HG03159 (cell line): ENCODE results near the gene ZDHHC7.
"Not testable (repeated sequence)": the region's sequence is repeated elsewhere in the genome, so short reads cannot be mapped to it uniquely, and the experiment has no call there.

Source experiments
- ATAC-seq: cut with Tn5 transposase; IDR thresholded peaks from one replicate; pipeline ENCODE4 v1.9.1; 2021; ENCODE audit warnings: mild to moderate bottlenecking, moderate library complexity; ENCODE audit not compliant: unreplicated experiment

ZDHHC7 gene

DNA sequence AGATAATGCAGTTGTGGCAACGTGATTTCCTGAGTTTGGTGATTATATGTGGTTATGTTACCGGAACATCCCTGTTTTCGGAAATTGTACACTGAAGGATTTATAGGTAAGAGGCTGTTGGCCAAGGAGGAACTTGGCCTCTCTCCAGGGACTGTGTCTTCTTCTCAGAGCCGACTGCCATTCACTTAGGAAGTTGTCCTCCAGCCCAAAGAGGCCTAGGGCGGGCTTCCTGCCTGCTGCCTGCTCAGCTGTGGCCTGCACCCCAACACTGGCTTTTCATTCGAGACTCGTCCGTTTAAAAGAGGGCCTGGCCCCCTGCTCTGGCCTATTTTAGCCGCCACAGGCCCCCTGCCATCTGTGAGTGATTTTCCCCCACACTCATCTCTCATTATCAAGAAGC lies 64.3 kb downstream of the ZDHHC7 start:
- ATAC-seq, result no peak

DNA sequence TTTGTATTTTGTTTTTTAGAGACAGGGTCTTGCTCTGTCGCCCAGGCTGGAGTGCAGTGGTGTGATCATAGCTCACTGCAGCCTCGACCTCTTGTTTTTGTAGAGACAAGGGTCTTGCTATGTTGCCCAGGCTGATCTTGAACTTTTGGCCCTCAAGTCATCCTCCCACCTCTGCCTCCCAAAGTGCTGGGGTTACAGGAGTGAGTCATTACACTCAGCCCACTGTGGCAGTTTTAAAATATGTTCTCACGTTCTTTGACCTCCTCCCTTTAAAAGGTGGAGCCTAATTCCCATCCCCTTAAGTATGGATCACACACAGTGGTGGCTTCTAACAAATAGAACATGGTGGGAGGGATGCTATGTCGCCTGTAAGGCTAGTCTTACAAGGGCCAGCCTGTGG lies 67.7 kb downstream of the ZDHHC7 start:
- no peak for ATAC-seq

DNA sequence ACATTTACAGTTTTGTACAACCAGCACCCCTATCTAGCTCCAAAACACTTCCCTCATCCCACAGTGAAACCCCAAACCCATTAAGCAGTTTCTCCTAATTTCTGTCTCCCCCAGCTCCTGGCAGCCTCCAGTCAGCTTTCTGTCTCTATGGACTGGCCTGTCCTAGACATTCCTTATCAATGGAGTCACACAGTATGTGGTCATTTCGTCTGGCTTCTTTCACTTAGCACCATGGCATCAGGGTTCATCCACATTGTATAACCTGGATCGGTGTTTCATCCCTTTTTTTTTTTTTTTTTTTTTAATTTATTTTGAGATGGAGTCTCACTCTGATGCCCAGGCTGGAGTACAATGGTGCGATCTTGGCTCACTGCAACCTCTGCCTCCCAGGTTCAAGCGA lies 68.5 kb downstream of the ZDHHC7 start:
- ATAC-seq, result no peak

DNA sequence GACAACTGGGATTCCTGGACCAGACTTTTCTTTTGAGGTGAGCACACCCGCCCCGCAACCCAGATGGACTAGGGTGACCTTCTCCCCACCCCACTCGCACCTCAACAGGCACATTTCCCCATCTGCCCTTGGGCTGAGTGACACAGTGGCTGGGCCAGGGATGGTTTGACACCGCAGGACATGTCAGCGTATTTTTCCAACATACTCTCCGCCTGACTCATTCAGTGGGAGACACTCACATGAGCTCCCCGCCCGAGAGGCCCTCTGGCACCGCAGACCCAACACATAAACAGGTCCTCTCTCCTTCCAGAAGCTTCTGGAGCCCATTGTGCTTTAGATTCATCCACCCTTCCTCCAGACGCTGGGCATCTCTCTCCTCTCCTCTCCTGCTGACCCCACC lies 69.4 kb downstream of the ZDHHC7 start:
- no peak for ATAC-seq

GRCh38 chr16:84940670-84941551 lies 70.4 kb downstream of the ZDHHC7 start:
- ATAC-seq, result no peak

GRCh38 chr16:84938616-84939015 lies 72.7 kb downstream of the ZDHHC7 start:
- not testable (repeated sequence) for ATAC-seq

GRCh38 chr16:84937196-84938005 lies 73.9 kb downstream of the ZDHHC7 start:
- no peak for ATAC-seq

- ATAC-seq, result no peak
Measured at GRCh38 chr16:84933774-84934631, 77.3 kb downstream of the ZDHHC7 start.

GRCh38 chr16:84932681-84933080 lies 78.7 kb downstream of the ZDHHC7 start:
- no peak for ATAC-seq

- ATAC-seq, result no peak
Measured at GRCh38 chr16:84931506-84931905, 79.8 kb downstream of the ZDHHC7 start.

GRCh38 chr16:84931107-84931494 lies 80.2 kb downstream of the ZDHHC7 start:
- ATAC-seq, result no peak

- ATAC-seq, result no peak
Measured at GRCh38 chr16:84930298-84931106, 80.8 kb downstream of the ZDHHC7 start.

DNA sequence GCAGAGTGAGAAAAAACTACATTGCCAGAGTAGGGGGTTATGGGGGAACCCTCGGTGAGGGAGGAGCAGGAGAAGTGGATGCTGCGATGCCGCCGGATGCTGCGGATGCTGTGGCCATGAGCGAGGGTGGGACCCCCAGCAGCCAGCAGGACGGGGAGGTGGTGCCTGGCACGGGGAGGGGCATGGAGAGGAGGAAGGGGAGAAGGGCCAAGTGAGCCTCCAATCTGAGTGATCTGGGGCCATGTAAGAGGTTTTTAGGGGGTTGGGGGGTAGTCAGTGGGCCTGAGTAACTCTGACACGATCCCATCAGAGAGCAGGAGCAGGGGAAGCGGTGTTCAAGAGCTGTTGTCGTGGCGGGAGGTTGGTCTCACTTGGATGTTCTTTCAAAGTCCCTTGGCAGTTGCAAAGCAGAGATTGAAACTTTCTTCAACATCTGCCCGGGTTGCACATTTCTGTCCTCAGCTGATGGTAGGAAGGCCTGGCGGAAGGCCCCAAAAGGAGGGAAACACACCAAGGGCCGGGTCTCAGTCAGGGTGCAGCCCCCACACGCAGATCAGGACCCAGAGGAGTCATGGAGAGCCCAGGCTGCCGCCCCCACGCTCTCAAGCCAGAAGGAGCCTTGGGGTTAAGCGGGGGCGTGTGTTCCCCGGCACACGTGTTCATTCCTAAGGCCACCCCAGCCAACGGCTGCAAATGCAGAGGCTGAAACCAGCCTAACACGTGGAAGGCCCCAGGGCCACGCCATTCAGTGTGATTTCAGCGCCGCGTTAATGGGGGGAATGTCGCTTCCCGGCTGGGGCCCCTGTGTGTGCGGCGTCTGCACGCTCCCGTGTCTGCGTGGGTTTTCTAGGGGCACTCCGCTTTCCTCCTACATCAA lies 81.7 kb downstream of the ZDHHC7 start:
- no peak for ATAC-seq

DNA sequence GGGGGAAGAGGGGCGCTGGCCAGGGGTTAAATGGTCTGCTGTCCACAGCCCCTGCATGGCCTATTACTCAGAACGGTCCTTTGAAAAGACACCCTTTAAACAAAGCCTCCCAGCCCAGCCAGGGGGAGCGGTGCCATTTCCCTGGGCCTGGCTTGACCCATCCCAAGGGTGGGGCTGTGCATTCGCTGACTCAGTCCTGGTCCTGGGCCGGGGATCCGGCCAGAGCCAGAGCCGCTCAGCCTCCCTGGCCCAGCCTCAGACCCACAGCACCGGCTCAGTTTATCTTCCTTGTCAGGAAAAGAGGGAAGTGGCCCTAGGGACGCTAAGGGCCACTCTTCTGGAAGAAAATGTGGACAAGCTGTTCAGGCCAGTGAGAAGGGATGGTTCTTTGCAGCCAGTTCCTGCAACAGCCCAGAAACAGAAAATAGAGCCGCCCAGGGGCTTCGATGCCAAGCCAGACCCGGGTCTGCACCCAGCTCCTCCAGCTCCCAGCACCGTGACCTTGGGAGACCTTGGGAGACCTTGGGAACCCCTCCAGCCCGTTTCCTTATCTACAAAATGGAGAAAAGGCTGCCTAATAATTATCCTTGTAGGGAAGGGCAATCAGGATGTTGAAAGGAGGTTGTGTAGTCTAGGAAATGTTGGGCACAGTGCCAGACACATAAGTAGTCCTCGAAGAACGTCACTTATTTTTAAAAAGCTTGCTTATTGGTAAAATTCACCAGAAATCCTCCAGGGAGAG lies 82.5 kb downstream of the ZDHHC7 start:
- no peak for ATAC-seq

DNA sequence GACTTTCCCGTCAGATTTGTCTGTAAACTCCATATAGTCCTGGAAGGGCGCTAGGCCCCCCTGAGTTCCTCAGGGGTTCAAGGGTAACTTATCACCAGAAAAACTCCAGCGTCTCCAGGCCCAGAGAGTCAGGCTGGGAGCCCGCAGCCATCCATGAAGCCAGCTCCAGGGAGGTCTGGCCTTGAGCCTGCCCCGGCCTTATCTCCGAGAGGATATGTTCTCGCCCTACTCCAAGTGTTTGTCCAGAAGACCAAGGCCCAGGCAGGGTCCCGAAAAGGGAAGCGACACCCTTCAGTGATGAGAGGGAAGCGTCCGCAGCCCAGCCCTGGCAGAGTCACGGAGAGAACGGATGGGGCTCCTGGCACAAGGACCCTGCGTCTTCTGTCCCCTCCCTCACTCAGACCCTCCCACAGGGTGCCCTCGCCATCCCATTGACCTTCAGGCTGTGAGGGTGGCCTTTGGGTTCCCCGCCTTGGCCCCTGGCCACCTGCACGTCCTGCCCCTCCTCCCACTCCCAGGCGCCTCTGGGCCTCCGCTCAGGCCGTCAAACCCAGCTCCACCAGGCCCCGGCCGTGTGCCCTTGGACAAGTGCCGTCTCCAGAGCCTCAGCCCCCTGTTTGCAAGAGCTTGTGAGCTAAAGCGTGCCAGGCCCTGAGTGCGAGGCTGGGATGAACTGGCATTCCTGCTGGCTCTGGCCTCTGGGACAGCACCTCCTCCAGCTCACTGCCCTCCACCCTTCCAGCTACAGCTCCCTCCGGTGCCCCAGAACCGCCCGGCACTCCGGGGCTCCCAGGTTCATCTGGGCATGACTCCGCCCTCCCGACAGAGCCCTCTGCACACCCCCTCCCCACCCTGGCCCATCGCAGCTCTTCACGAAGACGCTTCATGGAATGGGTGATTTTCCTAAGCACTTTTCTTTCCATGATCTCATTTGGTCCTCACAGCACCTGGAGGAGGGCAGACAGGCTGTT lies 83.4 kb downstream of the ZDHHC7 start:
- ATAC-seq, result no peak

- ATAC-seq, result no peak
Measured at GRCh38 chr16:84926462-84926861, 84.9 kb downstream of the ZDHHC7 start.

DNA sequence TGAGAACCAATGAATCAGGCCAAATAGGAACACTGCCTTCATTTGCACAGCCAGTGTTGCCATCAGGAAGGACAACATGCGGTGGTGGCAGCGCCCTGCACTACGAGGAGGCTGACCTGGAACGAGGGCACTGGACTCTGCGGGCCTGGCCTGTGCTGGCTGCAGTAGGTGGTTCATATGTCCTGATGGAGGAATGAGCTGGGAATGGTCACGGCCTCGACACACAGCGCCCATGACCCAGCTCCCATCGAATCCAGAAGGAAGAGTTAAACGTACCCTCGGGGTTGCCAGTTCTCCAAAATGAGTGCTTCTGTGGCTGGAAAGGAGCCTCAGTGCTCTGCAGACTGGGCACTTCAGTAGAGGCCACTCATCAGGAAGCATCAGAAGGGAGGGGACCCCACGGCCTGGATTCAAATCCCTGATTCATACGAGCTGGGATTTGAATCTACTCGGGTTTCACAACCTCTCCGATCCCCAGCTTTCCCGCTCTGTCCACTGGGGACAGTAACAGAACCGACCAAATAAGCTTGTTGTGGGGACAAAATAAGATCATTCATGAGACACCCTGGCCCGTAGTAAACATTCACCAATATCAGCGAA lies 85.5 kb downstream of the ZDHHC7 start:
- no peak for ATAC-seq
